Natural killer cell (primary cell): ENCODE results near the gene LEUTX. TPM values are rescaled to one million over a fixed set of nuclear protein-coding genes. Genes with fewer than 3 reads are reported as not detected.

Experiments used
- ATAC-seq, 3 donors: fragments of 150-1000 bp in 2 of 3; fragments of 200-7000 bp in 1 of 3; cut with Tn5 transposase; 1 replicate in 1 of 3; 2 replicates in 2 of 3; pipeline ENCODE4 v1.10.0; 2021; ENCODE audit warnings: mild to moderate bottlenecking in 2 of 3, moderate library complexity in 2 of 3
- DNase-seq, 2 donors: peaks; one replicate each; pipeline versions ENCODE4 v3.0.0 to v3.0.0-alpha.2; 2013 to 2021; ENCODE audit warnings: mixed read lengths in 1 of 2
- H3K27ac ChIP-seq: one replicate; pipeline ENCODE4 v1.5.1; 2013; ENCODE audit warnings: mild to moderate bottlenecking, low read length
- H3K27me3 ChIP-seq: one replicate; pipeline ENCODE4 v1.6.1; 2013; ENCODE audit warnings: low read length; ENCODE audit not compliant: control insufficient read depth, insufficient read depth
- H3K36me3 ChIP-seq: one replicate; pipeline ENCODE4 v1.6.1; 2013; ENCODE audit warnings: low read length; ENCODE audit not compliant: control insufficient read depth, insufficient read depth
- H3K4me1 ChIP-seq: one replicate; pipeline ENCODE4 v1.6.1; 2013; ENCODE audit warnings: low read length; ENCODE audit not compliant: control insufficient read depth, insufficient read depth
- H3K4me3 ChIP-seq: one replicate; pipeline ENCODE4 v1.5.1; 2013; ENCODE audit warnings: low read length
- H3K9me3 ChIP-seq: one replicate; pipeline ENCODE4 v1.6.1; 2013; ENCODE audit warnings: low read length; ENCODE audit not compliant: control insufficient read depth, insufficient read depth
- H3K27ac Mint-ChIP-seq, 2 donors: one replicate each; pipeline ENCODE4 v1.8.0; 2022; ENCODE audit warnings: mild to moderate bottlenecking in 2 of 2, mixed read lengths in 2 of 2, moderate library complexity in 1 of 2
- H3K27me3 Mint-ChIP-seq, 2 donors: one replicate each; pipeline ENCODE4 v1.8.0; 2022; ENCODE audit warnings: low read depth in 2 of 2, mixed read lengths in 2 of 2
- H3K36me3 Mint-ChIP-seq: one replicate; pipeline ENCODE4 v1.8.0; 2022; ENCODE audit warnings: mixed read lengths
- H3K4me1 Mint-ChIP-seq, 2 donors: one replicate each; pipeline ENCODE4 v1.8.0; 2022; ENCODE audit warnings: mixed read lengths in 2 of 2
- H3K4me3 Mint-ChIP-seq: one replicate; pipeline ENCODE4 v1.8.0; 2022; ENCODE audit warnings: mild to moderate bottlenecking, moderate library complexity, mixed read lengths
- H3K9me3 Mint-ChIP-seq, 2 donors: one replicate each; pipeline ENCODE4 v1.8.0; 2022; ENCODE audit warnings: mixed read lengths in 2 of 2
- WGBS: methylation state at CpG from one replicate; pipeline ENCODE4 v1.1.7; 2013; ENCODE audit warnings: missing lambda C conversion rate; ENCODE audit not compliant: insufficient coverage; 5-methylcytosine and 5-hydroxymethylcytosine counted together
- intact Hi-C: fragments of 100-400 bp; cut with micrococcal nuclease; formaldehyde crosslinking; loops from one replicate; pipeline ENCODE4 v1.14.2; 2022
- total RNA-seq, 4 donors: library from RNA; stranded (reverse); fragments of 120-200 nt in 1 of 4; gene quantifications; one replicate each; pipeline versions ENCODE4 v1.2.3 to v1.2.4, GENCODE V29; 2013 to 2022
- TF ChIP-seq, protein P1 (sequence below): fragments of 200-600 bp; IDR thresholded peaks from one replicate; pipeline ENCODE4 v1.8.0; 2022; ENCODE audit warnings: antibody characterized with exemption

LEUTX gene
- total RNA-seq, 3 donors from 2014 or later (not counting 1 experiment from before 2014, with no cell fraction given), result not detected

GRCh38 chr19:39819786-39820185 lies 41.1 kb downstream of the LEUTX start:
- no peak for DNase-seq
- WGBS, result 98% methylated on average over 3 of the region's 3 CpGs
- Mint-ChIP-seq H3K4me1 (peaks cover 13 to 16% of the 10 kb centered on the region in 2 donors), H3K9me3 (no peaks in the 10 kb centered on the region), H3K4me3 (no peak overlapping the region), H3K27ac (no peak overlapping the region), H3K36me3 (no peaks in the 10 kb centered on the region), H3K27me3 (no peaks in the 10 kb centered on the region)
- no peaks in the 10 kb centered on the region for H3K27me3 ChIP-seq
- no peaks in the 10 kb centered on the region for H3K9me3 ChIP-seq
- TF ChIP-seq, protein P1, sequence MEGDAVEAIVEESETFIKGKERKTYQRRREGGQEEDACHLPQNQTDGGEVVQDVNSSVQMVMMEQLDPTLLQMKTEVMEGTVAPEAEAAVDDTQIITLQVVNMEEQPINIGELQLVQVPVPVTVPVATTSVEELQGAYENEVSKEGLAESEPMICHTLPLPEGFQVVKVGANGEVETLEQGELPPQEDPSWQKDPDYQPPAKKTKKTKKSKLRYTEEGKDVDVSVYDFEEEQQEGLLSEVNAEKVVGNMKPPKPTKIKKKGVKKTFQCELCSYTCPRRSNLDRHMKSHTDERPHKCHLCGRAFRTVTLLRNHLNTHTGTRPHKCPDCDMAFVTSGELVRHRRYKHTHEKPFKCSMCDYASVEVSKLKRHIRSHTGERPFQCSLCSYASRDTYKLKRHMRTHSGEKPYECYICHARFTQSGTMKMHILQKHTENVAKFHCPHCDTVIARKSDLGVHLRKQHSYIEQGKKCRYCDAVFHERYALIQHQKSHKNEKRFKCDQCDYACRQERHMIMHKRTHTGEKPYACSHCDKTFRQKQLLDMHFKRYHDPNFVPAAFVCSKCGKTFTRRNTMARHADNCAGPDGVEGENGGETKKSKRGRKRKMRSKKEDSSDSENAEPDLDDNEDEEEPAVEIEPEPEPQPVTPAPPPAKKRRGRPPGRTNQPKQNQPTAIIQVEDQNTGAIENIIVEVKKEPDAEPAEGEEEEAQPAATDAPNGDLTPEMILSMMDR, result no peak
- peaks cover 7% of the 10 kb centered on the region for H3K36me3 ChIP-seq
- no peak for ATAC-seq
- H3K27ac ChIP-seq, result no peak overlapping the region
- intact Hi-C loops, result no loop called here
- H3K4me3 ChIP-seq, result no peak overlapping the region
- H3K4me1 ChIP-seq, result peaks cover 13% of the 10 kb centered on the region

- intact Hi-C loops, result no loop called here
Observed at GRCh38 chr19:39820696-39821095, 42.0 kb downstream of the LEUTX start.

DNA sequence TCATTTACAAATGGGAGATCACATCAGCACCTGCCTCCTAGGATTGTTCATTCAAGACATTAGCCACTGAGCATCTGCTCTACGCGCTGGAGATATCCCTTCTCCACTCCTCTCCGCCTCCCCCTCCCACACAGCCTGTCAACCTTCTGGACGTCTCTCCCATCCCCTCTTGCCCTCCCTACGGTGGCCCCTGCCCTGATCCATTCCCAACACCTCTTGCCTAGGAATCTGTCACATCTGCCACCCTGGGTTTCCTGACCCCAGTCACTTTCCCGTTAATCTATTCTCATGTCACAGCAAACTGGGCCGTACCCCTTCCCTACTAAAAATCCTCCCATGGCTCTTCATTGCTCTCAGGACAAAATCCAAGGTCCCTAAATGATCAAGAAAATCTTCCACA lies 45.0 kb downstream of the LEUTX start:
- no peak for DNase-seq
- Mint-ChIP-seq H3K4me3 (no peak overlapping the region), H3K36me3 (no peaks in the 10 kb centered on the region), H3K27ac (no peak overlapping the region), H3K27me3 (no peaks in the 10 kb centered on the region), H3K4me1 (peaks cover 21 to 23% of the 10 kb centered on the region in 2 donors), H3K9me3 (no peaks in the 10 kb centered on the region)
- no peak for ATAC-seq
- WGBS, result 47% methylated on average over 7 of the region's 7 CpGs
- intact Hi-C loops, result loop anchor here (1.0 kb wide), 2 partner anchors 10 to 23 kb away; partner anchors contain the start of gene FBL
- H3K27ac ChIP-seq, result peak overlapping the region; percentile 73
- H3K9me3 ChIP-seq, result no peaks in the 10 kb centered on the region
- TF ChIP-seq, protein P1, result no peak
- peaks cover 37% of the 10 kb centered on the region for H3K4me1 ChIP-seq
- H3K36me3 ChIP-seq, result peaks cover 20% of the 10 kb centered on the region
- H3K27me3 ChIP-seq, result no peaks in the 10 kb centered on the region
- peak overlapping the region; percentile 80 for H3K4me3 ChIP-seq

More at GRCh38 chr19:39820696-39821095, 42.0 kb downstream of the LEUTX start:
- H3K9me3 ChIP-seq, result no peaks in the 10 kb centered on the region
- Mint-ChIP-seq H3K4me1 (peaks cover 13 to 15% of the 10 kb centered on the region in 2 donors), H3K27ac (no peak overlapping the region), H3K9me3 (no peaks in the 10 kb centered on the region), H3K36me3 (no peaks in the 10 kb centered on the region), H3K4me3 (no peak overlapping the region), H3K27me3 (no peaks in the 10 kb centered on the region)
- ATAC-seq (no peak), DNase-seq (no peak)
- H3K4me3 ChIP-seq, result no peak overlapping the region
- H3K27me3 ChIP-seq, result no peaks in the 10 kb centered on the region
- H3K4me1 ChIP-seq, result peaks cover 21% of the 10 kb centered on the region
- TF ChIP-seq, protein P1, result no peak
- H3K36me3 ChIP-seq, result peaks cover 11% of the 10 kb centered on the region
- no peak overlapping the region for H3K27ac ChIP-seq
- 94% methylated on average over 6 of the region's 6 CpGs for WGBS
